KBM-7 (cell line): ENCODE data around the gene LY86.
"Not testable (repeated sequence)": the region's sequence is repeated elsewhere in the genome, so short reads cannot be mapped to it uniquely, and the experiment has no call there.

Source experiments
- DNase-seq: peaks from one replicate; pipeline ENCODE4 v3.0.0-alpha.2; 2015
- in situ Hi-C: fragments of 300-500 bp; cut with MboI; formaldehyde crosslinking; loops from 2 replicates; pipeline ENCODE4 v1.14.3; 2020; ENCODE audit warnings: low sequenced_read_pairs, low pct_unique_long_range_greater_than_20kb, mixed read lengths

Gene LY86

GRCh38 chr6:6592826-6593475 is 4.4 kb downstream of the LY86 start:
- in situ Hi-C loops = loop anchor here (10.0 kb wide), 1 partner anchor 52 kb away; no protein-coding TSS in a partner anchor

DNA sequence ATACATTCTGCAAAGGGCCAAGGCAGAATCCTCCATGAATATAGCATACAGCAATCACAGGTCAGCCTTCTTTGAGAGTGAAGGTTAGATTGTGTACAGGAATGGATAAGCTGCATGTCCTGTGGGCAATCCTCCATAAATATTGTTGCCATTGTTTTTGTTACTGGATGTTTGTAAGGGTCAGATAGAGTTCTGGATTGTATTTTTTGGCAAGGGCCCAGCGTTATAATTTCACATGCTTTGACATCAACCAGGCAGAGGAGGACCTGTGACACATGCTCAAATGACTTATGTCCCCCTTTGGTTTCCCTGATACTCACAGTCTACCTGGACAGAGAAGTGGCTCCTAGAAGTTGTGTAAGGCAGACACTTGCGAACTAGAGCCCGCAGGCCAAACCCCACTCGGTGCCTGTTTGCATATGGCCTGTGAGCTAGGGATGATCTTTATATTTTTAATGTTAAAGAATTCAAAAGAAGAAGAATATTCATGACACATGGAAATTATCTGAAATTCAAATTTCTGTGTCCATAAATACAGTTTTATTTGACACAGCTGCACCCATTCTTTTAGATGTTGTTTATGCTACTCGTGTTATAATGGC is 5.4 kb downstream of the LY86 start:
- DNase-seq = no peak
- in situ Hi-C loops = loop anchor here (10.0 kb wide), 1 partner anchor 51 kb away; no protein-coding TSS in a partner anchor

More at GRCh38 chr6:6592826-6593475, 4.4 kb downstream of the LY86 start:
- no peak for DNase-seq

GRCh38 chr6:6595025-6595424 is 6.5 kb downstream of the LY86 start:
- DNase-seq = no peak
- in situ Hi-C loops = loop anchor here (10.0 kb wide), 1 partner anchor 50 kb away; no protein-coding TSS in a partner anchor

- in situ Hi-C loops = loop anchor here (10.0 kb wide), 1 partner anchor 49 kb away; no protein-coding TSS in a partner anchor
- DNase-seq = no peak
Measured at GRCh38 chr6:6595952-6596351, 7.4 kb downstream of the LY86 start.

DNA sequence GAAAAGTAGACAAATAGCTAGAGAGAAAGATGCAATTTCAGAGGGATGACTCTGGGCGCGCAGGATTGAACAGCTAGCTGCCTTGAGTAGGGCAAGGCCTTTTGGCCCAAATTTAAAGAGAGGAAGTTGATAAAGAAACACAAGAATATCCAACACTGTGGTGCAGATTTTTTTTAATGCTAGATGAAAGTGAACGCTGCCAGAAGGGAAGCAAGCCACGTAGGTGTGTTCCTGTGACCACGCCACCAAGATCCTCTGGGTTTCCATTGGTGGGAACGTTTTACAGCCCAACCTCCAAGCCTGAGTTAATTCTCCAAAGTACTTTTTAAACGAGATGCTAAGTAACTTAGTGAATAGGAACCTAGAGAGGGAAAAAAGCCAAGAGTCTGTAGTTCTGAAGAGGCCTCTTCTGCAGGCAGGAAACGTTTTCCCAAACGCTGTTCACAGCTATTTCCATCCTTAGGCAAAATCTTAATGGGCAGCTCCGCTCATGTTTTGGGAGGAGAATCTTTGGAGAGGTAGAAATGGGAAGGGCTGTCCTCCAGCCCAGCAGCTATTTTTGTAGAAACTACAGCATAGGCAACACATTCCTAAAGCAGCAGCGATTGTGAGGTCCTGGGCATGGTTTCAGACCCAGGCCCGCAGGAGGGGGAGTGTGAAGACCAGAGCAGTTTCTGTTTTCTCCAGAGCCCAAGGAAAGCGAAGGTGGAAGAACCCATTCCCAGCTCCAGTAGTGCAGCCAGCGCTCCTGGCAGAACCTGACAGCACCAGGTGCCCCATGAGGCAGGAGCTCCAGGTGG is 8.2 kb downstream of the LY86 start:
- in situ Hi-C loops = loop anchor here (10.0 kb wide), 1 partner anchor 48 kb away; no protein-coding TSS in a partner anchor
- DNase-seq = peak; percentile 59

GRCh38 chr6:6597682-6598081 is 9.2 kb downstream of the LY86 start:
- in situ Hi-C loops = loop anchor here (10.0 kb wide), 1 partner anchor 47 kb away; no protein-coding TSS in a partner anchor
- no peak for DNase-seq

GRCh38 chr6:6599468-6599873 is 11.0 kb downstream of the LY86 start:
- DNase-seq = no peak
- in situ Hi-C loops = loop anchor here (10.0 kb wide), 1 partner anchor 45 kb away; no protein-coding TSS in a partner anchor

DNA sequence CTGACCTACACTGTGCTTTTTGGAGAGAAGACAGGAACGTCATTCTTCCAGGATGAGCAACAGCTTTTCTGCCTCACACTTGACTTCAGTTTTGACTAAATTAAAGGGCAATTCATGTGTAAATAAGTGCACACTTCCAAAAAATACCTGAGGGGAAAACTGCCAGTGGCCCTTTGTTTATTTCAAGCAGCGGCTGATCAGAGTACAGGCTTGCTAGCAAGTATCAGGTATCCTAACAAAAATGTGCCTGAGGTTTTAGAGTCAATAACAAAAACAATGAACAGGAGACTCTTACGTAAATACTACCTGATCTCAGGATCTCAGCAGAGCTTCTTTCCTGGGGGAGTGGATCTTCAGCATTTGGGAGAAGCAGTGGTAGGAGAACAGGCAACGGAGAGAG is 12.4 kb downstream of the LY86 start:
- no peak for DNase-seq
- in situ Hi-C loops = no loop called here

GRCh38 chr6:6602262-6602661 is 13.7 kb downstream of the LY86 start:
- in situ Hi-C loops = no loop called here

GRCh38 chr6:6603317-6603716 is 14.8 kb downstream of the LY86 start:
- in situ Hi-C loops = no loop called here
- no peak for DNase-seq

More at GRCh38 chr6:6602262-6602661, 13.7 kb downstream of the LY86 start:
- DNase-seq = no peak

GRCh38 chr6:6604015-6604414 is 15.5 kb downstream of the LY86 start:
- no peak for DNase-seq
- in situ Hi-C loops = no loop called here

DNA sequence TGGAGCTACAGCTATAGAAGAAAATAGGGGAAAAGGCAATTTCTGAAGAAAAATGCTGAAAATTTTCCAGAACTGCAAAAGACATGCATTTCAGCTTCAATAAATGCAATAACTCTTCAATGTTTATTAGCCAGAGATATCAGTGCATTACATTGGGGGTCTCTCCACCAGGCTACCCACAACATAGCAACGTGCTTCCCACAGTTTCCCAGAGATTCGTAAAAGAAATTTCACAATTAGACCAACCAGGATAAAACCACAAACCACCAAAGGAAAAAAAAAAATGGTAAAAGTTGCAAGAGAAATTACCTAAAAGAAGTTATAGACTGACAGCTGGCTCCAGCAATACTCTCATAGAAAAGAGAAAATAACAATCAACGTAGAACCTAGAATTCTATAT is 16.0 kb downstream of the LY86 start:
- in situ Hi-C loops = no loop called here

GRCh38 chr6:6605873-6606272 is 17.4 kb downstream of the LY86 start:
- in situ Hi-C loops = no loop called here
- DNase-seq = no peak

More for the DNA sequence above, 16.0 kb downstream of the LY86 start:
- DNase-seq = no peak

DNA sequence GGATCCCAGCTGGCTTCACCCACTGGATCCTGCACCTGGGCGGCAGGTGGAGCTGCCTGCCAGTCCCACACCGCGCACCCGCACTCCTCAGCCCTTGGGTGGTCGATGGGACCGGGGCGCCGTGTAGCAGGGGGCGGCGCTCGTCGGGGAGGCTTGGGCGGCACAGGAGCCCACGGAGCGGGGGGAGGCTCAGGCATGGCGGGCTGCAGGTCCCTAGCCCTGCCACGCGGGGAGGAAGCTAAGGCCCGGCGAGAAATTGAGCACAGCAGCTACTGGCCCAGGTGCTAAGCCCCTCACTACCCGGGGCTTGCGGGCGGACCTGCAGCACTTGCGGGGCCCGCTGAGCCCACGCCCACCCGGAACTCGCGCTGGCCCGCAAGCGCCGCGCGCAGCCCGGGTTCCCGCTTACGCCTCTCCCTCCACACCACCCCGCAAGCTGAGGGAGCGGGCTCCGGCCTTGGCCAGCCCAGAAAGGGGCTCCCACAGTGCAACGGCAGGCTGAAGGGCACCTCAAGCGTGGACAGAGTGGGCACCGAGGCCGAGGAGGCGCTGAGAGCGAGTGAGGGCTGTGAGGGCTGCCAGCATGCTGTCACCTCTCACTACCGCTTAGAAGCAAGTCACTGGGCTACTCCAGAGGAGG is 18.0 kb downstream of the LY86 start:
- DNase-seq, in situ Hi-C loops: not testable (repeated sequence)

GRCh38 chr6:6609450-6609849 is 20.9 kb downstream of the LY86 start:
- in situ Hi-C loops = no loop called here
- DNase-seq = no peak

GRCh38 chr6:6610031-6610591 is 21.6 kb downstream of the LY86 start:
- in situ Hi-C loops = no loop called here
- peak; percentile 71 for DNase-seq

DNA sequence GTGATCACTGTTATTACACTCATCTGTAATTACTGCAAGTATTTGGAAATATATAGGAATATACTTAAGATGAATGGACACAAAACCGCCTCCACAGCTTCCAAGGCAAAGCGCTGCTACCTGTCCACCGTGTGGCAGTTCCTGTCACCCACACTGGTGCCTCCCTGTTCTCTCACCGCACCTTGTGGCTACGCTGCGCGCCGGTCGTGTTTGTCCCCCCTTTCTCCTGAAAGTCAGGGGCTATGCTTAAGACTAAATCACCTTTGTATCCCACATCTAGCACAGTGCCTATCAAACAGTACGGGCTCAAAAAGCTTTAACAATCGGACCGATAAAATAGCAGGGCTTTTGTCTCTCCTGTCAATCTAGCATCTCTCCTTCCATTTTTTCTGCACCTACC is 23.0 kb downstream of the LY86 start:
- no peak for DNase-seq
- in situ Hi-C loops = no loop called here

DNA sequence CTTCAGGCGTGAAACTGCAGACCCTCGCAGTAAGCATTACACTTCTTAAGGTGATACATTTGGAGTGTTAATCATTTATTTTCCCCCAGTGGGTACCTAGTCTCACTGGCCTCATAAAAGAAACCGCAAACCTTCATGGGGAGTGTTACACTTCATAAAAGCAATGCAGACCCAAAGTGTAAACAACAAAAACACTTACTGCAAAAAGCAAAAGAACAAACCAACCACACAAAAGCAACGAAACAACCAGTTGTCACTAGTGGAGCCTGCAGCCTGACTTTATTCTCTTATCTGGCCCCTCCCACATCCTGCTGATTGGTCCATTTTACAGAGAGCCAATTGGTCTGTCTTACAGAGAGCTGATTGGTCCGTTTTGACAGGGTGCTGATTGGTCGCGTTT is 23.8 kb downstream of the LY86 start:
- in situ Hi-C loops = no loop called here
- DNase-seq = no peak

DNA sequence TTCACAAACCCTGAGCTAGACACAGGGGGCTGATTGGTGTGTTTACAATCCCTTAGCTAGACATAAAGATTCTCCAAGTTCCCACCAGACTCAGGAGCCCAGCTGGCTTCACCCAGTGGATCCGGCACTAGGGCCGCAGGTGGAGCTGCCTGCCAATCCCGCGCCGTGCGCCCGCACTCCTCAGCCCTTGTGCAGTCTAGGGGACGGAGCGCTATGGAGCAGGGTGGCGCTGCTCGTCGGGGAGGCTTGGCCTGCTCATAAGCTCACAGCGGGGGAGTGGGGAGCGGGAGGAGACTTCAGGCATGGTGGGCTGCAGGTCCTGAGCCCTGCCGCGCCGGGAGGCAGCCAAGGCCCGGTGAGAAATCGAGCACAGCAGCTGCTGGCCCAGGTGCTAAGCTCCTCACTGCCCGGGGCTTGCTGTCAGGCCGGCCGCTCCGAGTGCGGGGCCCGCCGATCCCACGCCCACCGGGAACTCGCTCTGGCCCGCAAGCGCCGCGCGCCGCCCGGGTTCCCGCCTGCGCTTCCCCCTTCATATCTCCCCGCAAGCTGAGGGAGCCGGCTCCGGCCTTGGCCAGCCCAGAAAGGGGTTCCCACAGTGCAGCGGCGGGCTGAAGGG is 24.7 kb downstream of the LY86 start:
- DNase-seq, in situ Hi-C loops: not testable (repeated sequence)
